Measurements from ENCODE around the gene CPO.

CPO gene

GRCh38 chr2:206984206-206984605, 44.9 kb downstream of the CPO start:
- TF ChIP-seq CTCF (IDR thresholded peaks at IDR 0.05; ENCODE audit: low read length): no peak
- Histone ChIP-seq H3K9me3 (ENCODE audit: low read length) (no peaks in the 10 kb centered on the region), H3F3A (ENCODE audit: insufficient read depth, low read length) (no peaks in the 10 kb centered on the region), H3K27me3 (ENCODE audit: insufficient read depth, low read length) (no peaks in the 10 kb centered on the region), H2AFZ (ENCODE audit: low read length) (no peak overlapping the region), H3K4me1 (ENCODE audit: insufficient read depth, low read length, severe bottlenecking) (no peaks in the 10 kb centered on the region), H3K27ac (ENCODE audit: low read depth, low read length, poor library complexity, severe bottlenecking) (no peak overlapping the region), H3K9ac (ENCODE audit: low read length) (no peak overlapping the region), H3K9me2 (ENCODE audit: low read depth, low read length) (no peaks in the 10 kb centered on the region), H3K36me3 (ENCODE audit: insufficient read depth, low read length) (no peaks in the 10 kb centered on the region), H3K4me3 (ENCODE audit: low read depth, low read length, poor library complexity, severe bottlenecking) (no peak overlapping the region), H4K20me1 (ENCODE audit: insufficient read depth, low read length) (no peaks in the 10 kb centered on the region), H3K79me2 (ENCODE audit: insufficient read depth, low read length) (no peaks in the 10 kb centered on the region), H3K4me2 (ENCODE audit: low read length) (no peak overlapping the region)

- Histone ChIP-seq H3K4me2 (ENCODE audit: low read length) (no peak overlapping the region), H3K27me3 (ENCODE audit: insufficient read depth, low read length) (no peaks in the 10 kb centered on the region), H3K79me2 (ENCODE audit: insufficient read depth, low read length) (no peaks in the 10 kb centered on the region), H3F3A (ENCODE audit: insufficient read depth, low read length) (no peaks in the 10 kb centered on the region), H2AFZ (ENCODE audit: low read length) (no peak overlapping the region), H3K9ac (ENCODE audit: low read length) (no peak overlapping the region), H3K4me3 (ENCODE audit: low read depth, low read length, poor library complexity, severe bottlenecking) (no peak overlapping the region), H3K36me3 (ENCODE audit: insufficient read depth, low read length) (no peaks in the 10 kb centered on the region), H3K9me2 (ENCODE audit: low read depth, low read length) (no peaks in the 10 kb centered on the region), H4K20me1 (ENCODE audit: insufficient read depth, low read length) (no peaks in the 10 kb centered on the region), H3K27ac (ENCODE audit: low read depth, low read length, poor library complexity, severe bottlenecking) (no peak overlapping the region), H3K9me3 (ENCODE audit: low read length) (no peaks in the 10 kb centered on the region), H3K4me1 (ENCODE audit: insufficient read depth, low read length, severe bottlenecking) (no peaks in the 10 kb centered on the region)
- TF ChIP-seq EZH2 (IDR thresholded peaks at IDR 0.05; ENCODE audit: borderline replicate concordance, low read length) (no peak), CTCF (IDR thresholded peaks at IDR 0.05; ENCODE audit: low read length) (no peak)
Observed at GRCh38 chr2:206986943-206987342, 47.6 kb downstream of the CPO start.

- no peaks in the 10 kb centered on the region for H3K9me2 ChIP-seq (ENCODE audit: low read depth, low read length)
Observed at GRCh38 chr2:206987810-206988209, 48.5 kb downstream of the CPO start.

More at GRCh38 chr2:206987810-206988209, 48.5 kb downstream of the CPO start:
- no peak for TF ChIP-seq CTCF (IDR thresholded peaks at IDR 0.05; ENCODE audit: low read length)
- no peak for TF ChIP-seq EZH2 (IDR thresholded peaks at IDR 0.05; ENCODE audit: borderline replicate concordance, low read length)
- H4K20me1 ChIP-seq (ENCODE audit: insufficient read depth, low read length): no peaks in the 10 kb centered on the region
- no peak overlapping the region for H3K4me2 ChIP-seq (ENCODE audit: low read length)
- H3K9me3 ChIP-seq (ENCODE audit: low read length): no peaks in the 10 kb centered on the region
- H3K4me1 ChIP-seq (ENCODE audit: insufficient read depth, low read length, severe bottlenecking): no peaks in the 10 kb centered on the region
- H3F3A ChIP-seq (ENCODE audit: insufficient read depth, low read length): no peaks in the 10 kb centered on the region
- no peak overlapping the region for H3K4me3 ChIP-seq (ENCODE audit: low read depth, low read length, poor library complexity, severe bottlenecking)
- H3K79me2 ChIP-seq (ENCODE audit: insufficient read depth, low read length): no peaks in the 10 kb centered on the region
- no peak overlapping the region for H3K9ac ChIP-seq (ENCODE audit: low read length)
- no peak overlapping the region for H2AFZ ChIP-seq (ENCODE audit: low read length)
- H3K27ac ChIP-seq (ENCODE audit: low read depth, low read length, poor library complexity, severe bottlenecking): no peak overlapping the region
- H3K27me3 ChIP-seq (ENCODE audit: insufficient read depth, low read length): no peaks in the 10 kb centered on the region
- no peaks in the 10 kb centered on the region for H3K36me3 ChIP-seq (ENCODE audit: insufficient read depth, low read length)
